H9 (cell line): Measurements from ENCODE around the gene NELFCD. TPM values are rescaled to one million over a fixed set of nuclear protein-coding genes. Genes with fewer than 3 reads are reported as not detected.

Experiments
- DNase-seq: peaks from one replicate; pipeline ENCODE4 v3.0.0-alpha.2; 2017
- H2AFZ ChIP-seq: one replicate; pipeline ENCODE4 v1.6.1; 2013; ENCODE audit warnings: mild to moderate bottlenecking, low read length, control low read depth, moderate library complexity
- H2AK5ac ChIP-seq: 2 replicates; pipeline ENCODE4 v1.6.1; 2013; ENCODE audit warnings: low read length, control low read depth, mixed read lengths; ENCODE audit not compliant: insufficient read length
- H2BK120ac ChIP-seq: one replicate; pipeline ENCODE4 v1.6.1; 2013; ENCODE audit warnings: low read depth, mild to moderate bottlenecking, low read length, control low read depth, inconsistent platforms; ENCODE audit not compliant: poor library complexity, severe bottlenecking
- H2BK12ac ChIP-seq: 2 replicates; pipeline ENCODE4 v1.6.1; 2013; ENCODE audit warnings: low read length, control low read depth, mixed read lengths, low read depth; ENCODE audit not compliant: insufficient read length
- H2BK15ac ChIP-seq: 2 replicates; pipeline ENCODE4 v1.6.1; 2013; ENCODE audit warnings: low read depth, low read length, control low read depth
- H2BK20ac ChIP-seq: one replicate; pipeline ENCODE4 v1.6.1; 2013; ENCODE audit warnings: low read depth, mild to moderate bottlenecking, low read length, control low read depth, inconsistent platforms; ENCODE audit not compliant: poor library complexity, severe bottlenecking
- H2BK5ac ChIP-seq: 2 replicates; pipeline ENCODE4 v1.6.1; 2013; ENCODE audit warnings: low read length, control low read depth, mixed read lengths; ENCODE audit not compliant: insufficient read length
- H3K14ac ChIP-seq: 2 replicates; pipeline ENCODE4 v1.6.1; 2013; ENCODE audit warnings: low read length, control low read depth; ENCODE audit not compliant: insufficient read depth
- H3K18ac ChIP-seq: 2 replicates; pipeline ENCODE4 v1.6.1; 2013; ENCODE audit warnings: low read depth, mild to moderate bottlenecking, mixed read lengths, low read length, control low read depth; ENCODE audit not compliant: insufficient read length
- H3K23ac ChIP-seq: 2 replicates; pipeline ENCODE4 v1.6.1; 2013; ENCODE audit warnings: low read length, control low read depth, mixed read lengths, low read depth; ENCODE audit not compliant: insufficient read length
- H3K23me2 ChIP-seq: 2 replicates; pipeline ENCODE4 v1.6.1; 2013; ENCODE audit warnings: low read depth, mild to moderate bottlenecking, mixed read lengths, low read length, control low read depth; ENCODE audit not compliant: insufficient read length, poor library complexity, severe bottlenecking
- H3K27ac ChIP-seq: 2 replicates; pipeline ENCODE4 v1.5.1; 2013; ENCODE audit warnings: low read length, control low read depth, mixed read lengths, low read depth; ENCODE audit not compliant: insufficient read length
- H3K27me3 ChIP-seq: 2 replicates; pipeline ENCODE4 v1.6.1; 2013; ENCODE audit warnings: low read length, control low read depth, inconsistent platforms; ENCODE audit not compliant: insufficient read depth
- H3K4ac ChIP-seq: 2 replicates; pipeline ENCODE4 v1.6.1; 2013; ENCODE audit warnings: low read depth, mild to moderate bottlenecking, control low read depth, inconsistent platforms, low read length, moderate library complexity
- H3K4me1 ChIP-seq: 2 replicates; pipeline ENCODE4 v1.6.1; 2013; ENCODE audit warnings: low read length, control low read depth, inconsistent platforms; ENCODE audit not compliant: insufficient read depth
- H3K4me2 ChIP-seq: 2 replicates; pipeline ENCODE4 v1.6.1; 2013; ENCODE audit warnings: low read length, control low read depth, mixed read lengths; ENCODE audit not compliant: insufficient read length, insufficient read depth
- H3K56ac ChIP-seq: 2 replicates; pipeline ENCODE4 v1.6.1; 2013; ENCODE audit warnings: low read depth, mild to moderate bottlenecking, mixed read lengths, low read length, control low read depth; ENCODE audit not compliant: insufficient read length
- H3K79me1 ChIP-seq: 2 replicates; pipeline ENCODE4 v1.6.1; 2013; ENCODE audit warnings: low read depth, mild to moderate bottlenecking, moderate library complexity, low read length, control low read depth, inconsistent platforms; ENCODE audit not compliant: insufficient read depth, poor library complexity, severe bottlenecking
- H3K79me2 ChIP-seq: 2 replicates; pipeline ENCODE4 v1.6.1; 2013; ENCODE audit warnings: low read length, control low read depth, inconsistent platforms; ENCODE audit not compliant: insufficient read depth
- H3K9ac ChIP-seq: 2 replicates; pipeline ENCODE4 v1.6.1; 2013; ENCODE audit warnings: low read length, control low read depth, mixed read lengths; ENCODE audit not compliant: insufficient read length; ENCODE audit errors: extremely low read depth
- H3K9me3 ChIP-seq: one replicate; pipeline ENCODE4 v1.6.1; 2013; ENCODE audit warnings: low read depth, low read length, inconsistent platforms; ENCODE audit not compliant: control insufficient read depth
- H3T11ph ChIP-seq: one replicate; pipeline ENCODE4 v1.6.1; 2013; ENCODE audit warnings: mild to moderate bottlenecking, low read length, control low read depth, inconsistent platforms
- H4K20me1 ChIP-seq: one replicate; pipeline ENCODE4 v1.6.1; 2013; ENCODE audit not compliant: control insufficient read depth, insufficient read length, insufficient read depth
- H4K5ac ChIP-seq: 2 replicates; pipeline ENCODE4 v1.6.1; 2013; ENCODE audit warnings: low read depth, mild to moderate bottlenecking, mixed read lengths, low read length, control low read depth; ENCODE audit not compliant: insufficient read length
- H4K8ac ChIP-seq: replicated peaks from 2 replicates; pipeline ENCODE4 v1.6.1; 2013; ENCODE audit warnings: low read length, control low read depth, mixed read lengths, low read depth; ENCODE audit not compliant: insufficient read length
- H4K91ac ChIP-seq: 2 replicates; pipeline ENCODE4 v1.6.1; 2013; ENCODE audit warnings: low read depth, mild to moderate bottlenecking, moderate library complexity, mixed read lengths, low read length, control low read depth; ENCODE audit not compliant: insufficient read length
- H3K27ac Mint-ChIP-seq, 3 experiments: 2 replicates in 2 of 3; 3 replicates in 1 of 3; pipeline ENCODE4 v1.8.0; 2020 to 2021; ENCODE audit warnings: mixed read lengths in 3 of 3, mild to moderate bottlenecking in 1 of 3, moderate library complexity in 1 of 3
- H3K27me3 Mint-ChIP-seq: 2 replicates; pipeline ENCODE4 v1.8.0; 2021; ENCODE audit warnings: low read depth, mild to moderate bottlenecking, moderate library complexity, mixed read lengths
- H3K36me3 Mint-ChIP-seq, 3 experiments: 2 replicates in 2 of 3; 3 replicates in 1 of 3; pipeline ENCODE4 v1.8.0; 2020 to 2021; ENCODE audit warnings: low read depth in 3 of 3, mixed read lengths in 3 of 3; ENCODE audit not compliant: insufficient read depth in 1 of 3
- H3K4me1 Mint-ChIP-seq, 2 experiments: 2 replicates each; pipeline ENCODE4 v1.8.0; 2020; ENCODE audit warnings: mixed read lengths in 2 of 2
- H3K4me3 Mint-ChIP-seq, 2 experiments: 2 replicates in 1 of 2; 3 replicates in 1 of 2; pipeline ENCODE4 v1.8.0; 2020 to 2021; ENCODE audit warnings: mild to moderate bottlenecking in 2 of 2, mixed read lengths in 2 of 2, moderate library complexity in 1 of 2
- H3K9me3 Mint-ChIP-seq, 2 experiments: 2 replicates in 1 of 2; 3 replicates in 1 of 2; pipeline ENCODE4 v1.8.0; 2020; ENCODE audit warnings: mild to moderate bottlenecking in 2 of 2, mixed read lengths in 2 of 2, moderate library complexity in 1 of 2
- CTCF ChIP-seq: fragments of 200-600 bp; sonication (generic); conservative IDR thresholded peaks from 3 replicates; pipeline ENCODE4 v1.8.0; 2021; ENCODE audit warnings: antibody characterized with exemption, mild to moderate bottlenecking
- WGBS: extraction: QIAGEN DNeasy Blood & Tissue Kit; methylation state at CpG from one replicate; pipeline ENCODE4 v1.1.7; 2013; ENCODE audit warnings: missing lambda C conversion rate, low lambda C conversion rate, mixed read lengths; ENCODE audit not compliant: insufficient read length; ENCODE audit errors: extremely low coverage; 5-methylcytosine and 5-hydroxymethylcytosine counted together
- total RNA-seq: library from RNA; stranded (reverse); gene quantifications from 2 replicates; pipeline ENCODE4 v1.2.1, GENCODE V29; 2021

The NELFCD gene
- total RNA-seq, 1 experiment from 2014 or later: 57.8 TPM

GRCh38 chr20:59015411-59015810 is 34.4 kb downstream of the NELFCD start:
- H2AFZ ChIP-seq: no peak overlapping the region
- H3K79me2 ChIP-seq: no peaks in the 10 kb centered on the region
- H4K91ac ChIP-seq: no peak overlapping the region
- no peak overlapping the region for H2BK5ac ChIP-seq
- no peak overlapping the region for H3K56ac ChIP-seq
- Mint-ChIP-seq H3K4me3 (no peak overlapping the region), H3K27me3 (peaks cover 24% of the 10 kb centered on the region), H3K27ac (no peak overlapping the region), H3K36me3 (no peaks in the 10 kb centered on the region; a peak in 1 of 7 replicates), H3K9me3 (no peaks in the 10 kb centered on the region), H3K4me1 (peaks cover 13 to 21% of the 10 kb centered on the region in 2 experiments; a peak in 3 of 4 replicates)
- no peaks in the 10 kb centered on the region for H3K79me1 ChIP-seq
- H3T11ph ChIP-seq: no peak overlapping the region
- H3K18ac ChIP-seq: no peak overlapping the region
- no peak for TF ChIP-seq CTCF
- no peak overlapping the region for H2BK120ac ChIP-seq
- H2BK15ac ChIP-seq: no peak overlapping the region
- no peak for DNase-seq
- no peak overlapping the region for H3K23ac ChIP-seq
- H2BK20ac ChIP-seq: no peak overlapping the region
- H4K8ac ChIP-seq: no peak overlapping the region
- H3K23me2 ChIP-seq: no peaks in the 10 kb centered on the region
- H2BK12ac ChIP-seq: no peak overlapping the region
- H3K9me3 ChIP-seq: no peaks in the 10 kb centered on the region
- H3K9ac ChIP-seq: no peak overlapping the region
- no peak overlapping the region for H3K4ac ChIP-seq
- WGBS: no CpG with 5 or more reads among the region's 16 CpGs
- no peak overlapping the region for H2AK5ac ChIP-seq
- H3K4me1 ChIP-seq: peaks cover 7% of the 10 kb centered on the region; the same call in 1 of the 2 replicates
- H4K20me1 ChIP-seq: no peaks in the 10 kb centered on the region
- no peak overlapping the region for H3K27ac ChIP-seq
- H4K5ac ChIP-seq: no peak overlapping the region
- H3K4me2 ChIP-seq: no peak overlapping the region
- no peaks in the 10 kb centered on the region for H3K27me3 ChIP-seq
- no peak overlapping the region for H3K14ac ChIP-seq
